Right lobe of liver (tissue), 6 donors: Measurements from ENCODE around the gene FGF4. TPM values are rescaled to one million over a fixed set of nuclear protein-coding genes. Genes with fewer than 3 reads are reported as not detected.

Experiments
- ATAC-seq, 4 donors: fragments of 200-7000 bp; cut with Tn5 transposase; one replicate each; pipeline ENCODE4 v1.9.1; 2020; ENCODE audit warnings: mild to moderate bottlenecking in 4 of 4, moderate library complexity in 4 of 4
- DNase-seq, 3 donors: peaks; one replicate each; pipeline ENCODE4 v3.0.0-alpha.2; 2020
- H3K27ac ChIP-seq, 3 donors: fragments of 200-600 bp; one replicate each; pipeline ENCODE4 v1.8.0; 2022
- H3K27me3 ChIP-seq, 2 donors: fragments of 200-600 bp; one replicate each; pipeline ENCODE4 v1.8.0; 2022
- H3K36me3 ChIP-seq, 4 donors: fragments of 200-600 bp; sonication (generic) in 1 of 4; one replicate each; pipeline versions ENCODE4 v1.5.1 to v1.8.0; 2017 to 2022; ENCODE audit warnings: control low read depth in 1 of 4
- H3K4me1 ChIP-seq, 4 donors: fragments of 200-600 bp; sonication (generic) in 1 of 4; one replicate each; pipeline versions ENCODE4 v1.5.1 to v1.8.0; 2017 to 2022; ENCODE audit warnings: control low read depth in 1 of 4
- H3K4me3 ChIP-seq, 3 donors: fragments of 200-600 bp; one replicate each; pipeline ENCODE4 v1.8.0; 2022
- H3K9me3 ChIP-seq, 4 donors: fragments of 200-600 bp; sonication (generic) in 1 of 4; one replicate each; pipeline versions ENCODE4 v1.5.1 to v1.8.0; 2017 to 2022; ENCODE audit warnings: control low read depth in 1 of 4
- CTCF ChIP-seq, 4 donors: fragments of 200-600 bp in 3 of 4; fragments of 450-650 bp in 1 of 4; IDR thresholded peaks; one replicate each; pipeline versions ENCODE4 v1.5.1 to v1.8.0; 2016 to 2022; ENCODE audit warnings: antibody characterized with exemption in 4 of 4, mild to moderate bottlenecking in 2 of 4
- POLR2A ChIP-seq: fragments of 450-650 bp; IDR thresholded peaks from one replicate; pipeline ENCODE4 v1.6.1; 2017; ENCODE audit warnings: antibody characterized with exemption, mild to moderate bottlenecking
- WGBS: methylation state at CpG from one replicate; pipeline ENCODE4 v1.1.6; 2018; ENCODE audit warnings: low coverage, low lambda C conversion rate; ENCODE audit not compliant: insufficient coverage; ENCODE audit errors: missing lambda C conversion rate; 5-methylcytosine and 5-hydroxymethylcytosine counted together
- intact Hi-C, 2 donors: fragments of 100-400 bp; cut with DNase I; formaldehyde crosslinking; loops; one replicate each; pipeline versions ENCODE4 v1.11.2 to v1.14.1; 2022
- long read RNA-seq: library from polyadenylated mRNA; unstranded; transcript quantifications from one replicate; pipeline ENCODE4 v2.0.0, GENCODE V29; 2019
- total RNA-seq, 6 experiments: library from RNA; depleted of rRNA in 2 of 6; stranded (reverse); fragments of >200 nt in 2 of 6; fragmentation: NEBNext Ultra II Directional in 3 of 6; extraction: Animal tissue kit (Norgen Biotek cat#: 25700) in 3 of 6; gene quantifications; one replicate each; pipeline versions ENCODE4 v1.1.0 to v1.2.4, GENCODE V29; 2016 to 2023
- donor health status: DM: no; HTN: yes; CAD: no.
- donor health status: DM: no; HTN: no; CAD: no.
- donor health status: DM: no; HTN: no; CAD: no.
- donor health status: DM: no; HTN: yes; CAD: no.
- donor health status: DM: no; HTN: yes; CAD: no.

The FGF4 gene
- not detected for total RNA-seq
- long read RNA-seq = 0 reads

GRCh38 chr11:69775163-69775755 lies at the start of gene FGF4:
TSS of gene FGF4 (minus strand) at chr11:69775341. CDS start at chr11:69775084, 257 bp downstream.
- H3K27ac ChIP-seq = no peak within 1 kb of the TSS
- no peak for TF ChIP-seq POLR2A
- no peak for TF ChIP-seq CTCF (IDR thresholded peaks at IDR 0.05)
- no peak within 1 kb of the TSS for H3K4me3 ChIP-seq
- ATAC-seq (peak in 3 of 4 donors; percentile 40 to 56 (median 46)), DNase-seq (no peak)
- H3K36me3 ChIP-seq = no peaks in the 10 kb centered on the region
- H3K4me1 ChIP-seq = peaks cover 0 to 6% (median 0%) of the 10 kb centered on the region in 4 donors
- H3K9me3 ChIP-seq = no peaks in the 10 kb centered on the region
- intact Hi-C loops = no loop called here
- under 1% methylated on average over 27 of the region's 66 CpGs for WGBS
- H3K27me3 ChIP-seq = peaks cover 0 to 17% of the 10 kb centered on the region in 2 donors

- Histone ChIP-seq H3K27ac (no peak overlapping the region), H3K4me3 (no peak overlapping the region), H3K4me1 (peaks cover 0 to 3% (median 0%) of the 10 kb centered on the region in 4 donors), H3K36me3 (no peaks in the 10 kb centered on the region), H3K9me3 (no peaks in the 10 kb centered on the region), H3K27me3 (peaks cover 0 to 8% of the 10 kb centered on the region in 2 donors)
- TF ChIP-seq CTCF (IDR thresholded peaks at IDR 0.05) = no peak
- TF ChIP-seq POLR2A = no peak
- intact Hi-C loops = no loop called here
- ATAC-seq (no peak), DNase-seq (peak in 1 of 3 donors; percentile 29)
- WGBS = 31% methylated on average over 3 of the region's 6 CpGs
These were observed 48.6 kb upstream of the FGF4 start for GRCh38 chr11:69823641-69824265.

- Histone ChIP-seq H3K4me1 (no peaks in the 10 kb centered on the region), H3K27me3 (peaks cover 0 to 16% of the 10 kb centered on the region in 2 donors), H3K36me3 (no peaks in the 10 kb centered on the region), H3K4me3 (no peak overlapping the region), H3K27ac (no peak overlapping the region), H3K9me3 (no peaks in the 10 kb centered on the region)
- WGBS = 48% methylated on average over 5 of the region's 15 CpGs
- intact Hi-C loops = no loop called here
- DNase-seq = peak in 1 of 3 donors; percentile 29
- no peak for ATAC-seq
- TF ChIP-seq POLR2A (no peak), CTCF (IDR thresholded peaks at IDR 0.05) (no peak)
These were observed 47.7 kb upstream of the FGF4 start for GRCh38 chr11:69822676-69823494.

GRCh38 chr11:69821511-69822040 lies 46.4 kb upstream of the FGF4 start:
- Histone ChIP-seq H3K36me3 (no peaks in the 10 kb centered on the region), H3K27me3 (peaks cover 0 to 26% of the 10 kb centered on the region in 2 donors), H3K9me3 (no peaks in the 10 kb centered on the region), H3K27ac (no peak overlapping the region), H3K4me1 (no peaks in the 10 kb centered on the region), H3K4me3 (no peak overlapping the region)
- no peak for ATAC-seq
- intact Hi-C loops = no loop called here
- 53% methylated on average over 3 of the region's 17 CpGs for WGBS
- no peak for TF ChIP-seq POLR2A
- TF ChIP-seq CTCF (IDR thresholded peaks at IDR 0.05) = no peak
- DNase-seq = no peak
